Kidney epithelial cell (primary cell): Measurements from ENCODE around the gene STIM2. TPM values are rescaled to one million over a fixed set of nuclear protein-coding genes. Genes with fewer than 3 reads are reported as not detected.

Experiments
- DNase-seq: peaks from one replicate; pipeline ENCODE4 v3.0.0-alpha.2; 2010; ENCODE audit warnings: low read depth
- H3K27me3 ChIP-seq: 2 replicates; pipeline ENCODE4 v1.6.0; 2011; ENCODE audit warnings: low read length; ENCODE audit not compliant: control insufficient read depth, insufficient read depth
- H3K36me3 ChIP-seq: 2 replicates; pipeline ENCODE4 v1.5.1; 2011; ENCODE audit warnings: low read length; ENCODE audit not compliant: control insufficient read depth, insufficient read depth
- H3K4me3 ChIP-seq: 2 replicates; pipeline ENCODE4 v1.5.1; 2011; ENCODE audit warnings: low read depth, mild to moderate bottlenecking, control low read depth, low read length
- CTCF ChIP-seq: IDR thresholded peaks from 2 replicates; pipeline ENCODE4 v1.5.1; 2011; ENCODE audit warnings: mild to moderate bottlenecking, moderate library complexity, low read length, control low read depth, inconsistent platforms; ENCODE audit not compliant: insufficient read depth, poor library complexity, severe bottlenecking
- total RNA-seq: library from RNA; depleted of rRNA; stranded (reverse); fragments of >200 nt; gene quantifications from 2 replicates; pipeline ENCODE4 v1.2.3, GENCODE V29; 2015

The STIM2 gene
- total RNA-seq, 1 donor from 2014 or later = 12.0 TPM

- H3K36me3 ChIP-seq = no peaks in the 10 kb centered on the region
- DNase-seq = no peak
- H3K4me3 ChIP-seq = no peak overlapping the region
- no peaks in the 10 kb centered on the region for H3K27me3 ChIP-seq
- TF ChIP-seq CTCF = no peak
Observed at GRCh38 chr4:26953366-26953765, 92.7 kb downstream of the STIM2 start.

DNA sequence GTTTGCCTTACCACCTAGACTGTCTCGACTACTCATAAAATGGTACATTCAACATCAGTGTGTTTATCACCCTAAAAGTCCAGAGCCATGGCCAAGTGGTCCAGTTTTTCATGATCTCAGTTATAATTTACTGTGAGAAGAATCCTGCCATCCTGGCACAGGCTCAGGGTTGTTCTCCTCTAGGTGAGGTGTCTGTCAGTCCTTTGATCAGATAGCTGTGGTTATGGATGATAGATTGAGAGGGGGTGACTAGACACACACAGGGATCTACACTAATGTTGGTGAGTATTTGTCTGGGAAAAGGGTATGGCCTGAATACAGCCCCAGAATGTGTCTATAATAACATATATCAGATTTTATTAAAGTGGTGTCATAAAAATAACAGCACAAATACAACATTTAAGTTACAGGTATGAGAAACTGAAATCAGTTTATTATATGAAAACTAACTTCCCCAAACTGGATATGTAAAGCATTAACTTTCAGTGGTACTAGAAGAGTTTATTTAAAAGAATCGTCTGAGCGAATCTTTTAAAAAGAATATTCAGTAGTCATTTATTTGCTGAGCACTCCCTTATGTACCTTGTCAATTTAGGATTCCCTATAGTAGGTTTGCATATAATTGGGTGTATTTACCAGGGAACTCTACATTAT is 93.3 kb downstream of the STIM2 start:
- H3K4me3 ChIP-seq = no peak overlapping the region
- no peaks in the 10 kb centered on the region for H3K36me3 ChIP-seq
- no peak for DNase-seq
- no peak for TF ChIP-seq CTCF
- H3K27me3 ChIP-seq = no peaks in the 10 kb centered on the region

DNA sequence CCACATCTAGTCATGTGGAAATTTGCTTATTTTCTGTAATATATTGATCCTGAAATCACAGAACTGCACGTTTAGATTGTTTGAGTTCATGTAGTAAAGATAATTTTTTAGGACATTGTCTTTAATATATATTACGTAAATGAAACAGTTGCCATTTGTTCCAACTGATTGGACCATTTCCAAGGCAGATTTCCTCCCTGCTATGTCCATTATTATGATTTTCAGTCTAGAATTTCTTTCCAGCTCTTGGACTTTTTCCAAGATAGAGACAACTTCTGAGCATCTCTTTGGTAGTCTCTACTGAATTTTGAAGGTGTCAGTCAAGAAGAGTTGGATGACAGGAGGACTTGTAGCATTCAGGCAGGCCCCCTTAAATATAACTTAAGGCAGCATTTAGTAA is 94.6 kb downstream of the STIM2 start:
- no peak for DNase-seq
- H3K4me3 ChIP-seq = no peak overlapping the region
- H3K27me3 ChIP-seq = no peaks in the 10 kb centered on the region
- no peaks in the 10 kb centered on the region for H3K36me3 ChIP-seq
- TF ChIP-seq CTCF = no peak

DNA sequence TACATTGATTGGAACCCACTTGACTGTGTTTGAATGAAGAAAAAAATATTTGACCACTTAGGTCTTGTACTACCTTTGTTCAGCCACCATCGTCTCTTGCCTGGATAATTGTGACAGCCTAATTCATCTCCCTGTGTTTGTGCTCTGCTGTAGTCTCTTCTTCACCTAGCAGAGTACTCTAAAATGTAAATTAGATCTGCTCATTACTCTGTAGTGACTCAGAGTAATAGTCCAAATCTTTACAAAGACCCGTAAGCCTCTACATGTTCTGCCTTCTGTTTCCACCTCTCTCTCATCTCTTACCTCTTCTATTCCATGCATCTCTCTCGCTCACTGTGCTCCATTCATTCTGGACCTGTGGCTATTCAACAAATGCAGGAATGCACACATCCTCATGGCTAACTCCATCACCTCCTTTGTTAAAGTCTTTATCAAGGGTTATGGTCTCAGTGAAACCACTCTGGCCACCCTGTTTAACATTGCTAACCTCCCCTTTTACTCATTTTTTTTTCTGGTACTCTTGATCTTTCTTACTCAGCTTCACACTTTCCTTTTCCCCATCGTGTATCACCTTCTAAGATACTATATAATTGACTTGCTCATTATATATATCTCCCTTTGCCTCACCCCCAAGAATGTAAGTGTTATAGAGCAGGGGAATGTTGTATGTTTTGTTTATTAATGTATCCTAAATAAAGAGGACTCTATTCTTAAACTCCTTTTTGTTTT is 98.4 kb downstream of the STIM2 start:
- H3K27me3 ChIP-seq = no peaks in the 10 kb centered on the region
- no peak overlapping the region for H3K4me3 ChIP-seq
- no peak for DNase-seq
- no peak for TF ChIP-seq CTCF
- no peaks in the 10 kb centered on the region for H3K36me3 ChIP-seq

DNA sequence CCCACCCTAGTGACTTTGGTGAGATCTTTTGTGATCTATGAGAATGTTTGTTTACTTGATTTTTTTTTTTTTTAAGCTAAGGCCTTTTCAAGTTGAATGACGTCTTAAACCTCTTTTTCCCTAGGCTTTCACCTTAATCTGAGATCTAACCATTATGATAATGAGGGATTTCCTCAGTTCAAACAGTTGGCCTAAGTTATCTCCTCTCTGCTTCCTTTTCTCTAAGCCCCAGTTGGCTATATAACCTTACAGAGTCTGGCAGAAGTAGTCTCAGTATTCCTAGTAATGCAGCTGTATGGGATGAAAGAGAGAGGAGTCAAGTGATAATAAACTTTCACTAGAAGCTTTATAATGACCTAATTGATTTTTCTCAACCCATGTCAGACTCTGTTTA is 99.0 kb downstream of the STIM2 start:
- H3K27me3 ChIP-seq = no peaks in the 10 kb centered on the region
- DNase-seq = no peak

More for the DNA sequence above, 99.0 kb downstream of the STIM2 start:
- no peaks in the 10 kb centered on the region for H3K36me3 ChIP-seq
- TF ChIP-seq CTCF = no peak
- H3K4me3 ChIP-seq = no peak overlapping the region
